ENCODE results near the gene TXN2.
"Not testable (repeated sequence)": the region's sequence is repeated elsewhere in the genome, so short reads cannot be mapped to it uniquely, and the experiment has no call there.

TXN2 gene

DNA sequence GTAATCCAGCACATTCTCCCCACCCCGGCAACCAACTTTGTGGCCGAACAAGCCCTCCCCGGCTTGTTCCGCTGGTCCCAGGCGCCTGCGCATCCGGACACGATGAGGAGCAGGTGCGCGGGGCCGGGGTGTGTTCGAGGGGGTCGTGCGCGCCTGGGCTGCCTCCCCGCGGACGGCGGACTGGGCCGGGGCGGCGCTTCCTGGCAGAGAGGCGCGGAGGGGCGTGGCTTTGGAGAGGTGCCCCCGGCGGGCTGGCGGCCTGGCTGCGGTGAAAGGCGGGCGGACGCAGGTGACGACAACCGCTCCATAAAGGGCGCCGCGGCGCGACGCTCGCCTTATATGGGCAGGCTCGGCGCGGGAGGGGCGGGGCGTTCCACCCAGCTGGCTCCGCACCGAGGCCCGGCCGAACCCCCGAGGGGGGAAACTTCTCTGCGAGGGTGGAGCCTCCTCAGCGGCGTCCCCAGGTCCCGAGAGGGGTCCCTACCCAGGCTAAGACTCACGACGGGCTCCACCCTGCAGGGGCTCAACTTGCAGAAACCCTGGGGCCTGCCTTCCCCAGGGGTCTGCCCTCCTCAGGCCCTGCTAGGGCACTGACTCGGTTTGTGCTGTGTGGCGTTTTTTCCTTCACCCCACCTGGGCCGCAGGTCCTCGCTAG, 26.4 kb downstream of the TXN2 start:
- DNase-seq = peak; percentile 93

DNA sequence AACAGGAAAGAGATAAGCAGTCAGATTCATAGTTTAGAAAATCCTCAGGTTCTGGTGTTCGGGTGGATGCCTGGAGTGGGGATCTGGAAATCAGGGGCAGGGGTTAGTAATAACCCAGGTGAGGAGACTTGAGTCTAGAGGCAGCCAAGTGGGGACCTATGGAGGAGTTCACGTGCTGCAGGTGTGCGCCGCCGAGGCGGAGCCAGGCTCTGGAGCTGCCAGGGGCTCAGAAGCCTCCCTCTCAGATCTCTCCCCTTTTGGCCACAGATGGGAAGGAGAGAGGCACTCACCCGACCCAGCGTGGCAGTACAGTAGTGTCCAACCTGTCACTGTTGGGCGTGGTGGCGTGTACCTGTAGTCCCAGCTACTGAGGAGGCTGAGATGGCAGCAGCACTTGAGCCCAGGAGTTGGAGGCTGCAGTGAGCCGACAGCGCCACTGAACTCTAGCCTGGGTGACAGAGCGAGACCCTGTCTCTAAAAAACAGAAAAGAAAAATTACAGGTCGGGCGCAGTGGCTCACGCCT, 27.5 kb downstream of the TXN2 start:
- no peak for DNase-seq

GRCh38 chr22:36452978-36453607, 28.3 kb downstream of the TXN2 start:
- not testable (repeated sequence) for DNase-seq

GRCh38 chr22:36452250-36452977, 29.0 kb downstream of the TXN2 start:
- peak; percentile 26 for DNase-seq

GRCh38 chr22:36450923-36451322, 30.5 kb downstream of the TXN2 start:
- not testable (repeated sequence) for DNase-seq

GRCh38 chr22:36449596-36450175, 31.8 kb downstream of the TXN2 start:
- no peak for DNase-seq

GRCh38 chr22:36447632-36448031, 33.8 kb downstream of the TXN2 start:
- no peak for DNase-seq

DNA sequence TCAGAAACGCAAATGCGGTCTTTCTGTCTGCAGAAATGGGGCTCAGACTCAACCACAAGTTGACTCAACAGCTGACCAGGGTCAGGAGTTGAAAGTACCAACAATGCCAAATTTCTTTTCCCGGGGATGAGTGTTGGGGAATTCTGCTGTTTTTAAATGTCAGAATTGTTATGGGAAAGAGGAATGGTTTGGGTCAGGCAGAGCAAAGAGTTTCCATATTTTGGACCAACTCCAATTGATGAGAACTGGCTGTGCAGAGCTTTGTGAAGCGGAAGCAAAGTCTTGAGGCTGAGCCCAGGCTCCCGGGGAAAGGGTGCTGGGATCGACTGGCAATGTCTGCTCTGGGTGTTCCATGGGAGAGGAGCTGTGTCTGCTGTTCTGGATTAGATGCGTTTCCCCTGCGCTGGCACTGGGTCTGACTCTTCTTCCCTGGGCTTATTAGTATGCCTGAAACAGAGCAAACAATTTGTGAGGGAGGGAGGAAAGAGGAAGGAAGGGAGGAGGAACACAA, 36.2 kb downstream of the TXN2 start:
- no peak for DNase-seq

- DNase-seq = no peak
These were observed 38.2 kb downstream of the TXN2 start for GRCh38 chr22:36443198-36443770.

DNA sequence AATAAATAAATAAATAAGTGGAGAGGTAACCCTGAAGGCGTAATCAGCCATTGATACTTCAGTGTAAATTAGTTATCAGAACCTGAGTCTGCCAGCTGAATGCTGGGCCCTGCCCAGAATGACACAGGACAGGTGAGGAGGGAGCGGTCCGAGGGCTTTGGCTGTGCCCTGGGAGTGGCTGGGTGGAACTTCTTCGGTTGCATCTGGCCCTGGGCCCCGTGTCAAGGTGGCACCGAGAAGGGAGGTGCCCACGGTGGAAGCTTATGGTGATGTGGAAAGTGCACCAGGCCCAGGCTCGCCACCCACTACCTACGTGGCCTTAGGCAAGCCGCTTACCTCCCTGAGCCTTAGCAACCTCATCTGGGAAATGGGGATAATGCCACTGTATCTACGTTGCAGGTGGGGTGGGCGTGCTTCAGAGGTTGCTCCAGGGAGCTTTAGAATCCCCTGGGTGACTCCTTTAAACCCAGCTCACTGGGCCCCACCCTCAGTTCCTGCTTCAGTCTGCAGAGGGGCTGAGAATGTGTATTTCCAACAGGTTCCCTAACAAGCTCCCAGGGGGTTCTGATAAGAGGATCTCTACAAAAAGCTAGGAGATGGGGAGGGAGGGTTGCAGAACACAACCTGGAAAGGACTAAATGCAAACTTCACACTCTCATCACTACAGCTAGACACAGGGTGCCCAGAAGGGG, 38.8 kb downstream of the TXN2 start:
- DNase-seq = no peak

- no peak for DNase-seq
These were observed 40.9 kb downstream of the TXN2 start for GRCh38 chr22:36440429-36441002.

DNA sequence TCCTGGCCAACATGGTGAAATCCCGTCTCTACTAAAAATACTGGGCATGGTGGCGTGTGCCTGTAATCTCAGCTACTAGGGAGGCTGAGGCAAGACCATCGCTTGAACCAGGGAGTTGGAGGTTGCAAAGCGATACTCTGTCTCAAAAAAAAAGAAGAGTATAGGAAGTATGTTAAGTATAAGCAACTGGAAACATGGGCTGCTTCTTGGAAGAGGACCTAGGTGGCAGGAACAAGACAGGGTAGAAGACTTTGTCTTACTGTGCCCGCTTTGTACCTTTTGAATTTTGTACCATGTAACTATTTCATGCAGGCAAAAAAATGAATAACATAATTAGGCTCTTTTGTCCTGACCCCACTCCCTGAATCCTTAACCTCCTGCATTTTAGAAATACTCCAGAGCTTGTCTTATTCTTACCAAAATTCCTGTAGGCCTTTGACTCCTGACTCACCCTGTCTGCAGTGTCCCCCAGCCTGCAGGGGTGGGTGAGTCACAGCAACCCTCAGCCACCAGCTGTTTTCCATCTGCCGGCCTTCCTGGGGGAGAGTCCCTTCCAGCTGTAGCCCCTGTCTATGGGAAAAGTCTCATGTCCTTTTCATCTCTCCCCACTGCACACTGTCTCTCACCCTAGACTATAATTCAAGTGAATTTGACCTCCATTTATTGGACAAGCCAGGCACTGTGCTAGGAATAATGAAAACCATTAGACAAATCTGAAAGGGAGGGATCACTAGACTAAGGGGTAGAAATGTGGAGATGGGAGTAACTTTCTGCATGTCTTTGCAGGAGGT, 41.8 kb downstream of the TXN2 start:
- DNase-seq = no peak

- peak; percentile 53 for DNase-seq
These were observed 45.7 kb downstream of the TXN2 start for GRCh38 chr22:36435516-36436415.

DNA sequence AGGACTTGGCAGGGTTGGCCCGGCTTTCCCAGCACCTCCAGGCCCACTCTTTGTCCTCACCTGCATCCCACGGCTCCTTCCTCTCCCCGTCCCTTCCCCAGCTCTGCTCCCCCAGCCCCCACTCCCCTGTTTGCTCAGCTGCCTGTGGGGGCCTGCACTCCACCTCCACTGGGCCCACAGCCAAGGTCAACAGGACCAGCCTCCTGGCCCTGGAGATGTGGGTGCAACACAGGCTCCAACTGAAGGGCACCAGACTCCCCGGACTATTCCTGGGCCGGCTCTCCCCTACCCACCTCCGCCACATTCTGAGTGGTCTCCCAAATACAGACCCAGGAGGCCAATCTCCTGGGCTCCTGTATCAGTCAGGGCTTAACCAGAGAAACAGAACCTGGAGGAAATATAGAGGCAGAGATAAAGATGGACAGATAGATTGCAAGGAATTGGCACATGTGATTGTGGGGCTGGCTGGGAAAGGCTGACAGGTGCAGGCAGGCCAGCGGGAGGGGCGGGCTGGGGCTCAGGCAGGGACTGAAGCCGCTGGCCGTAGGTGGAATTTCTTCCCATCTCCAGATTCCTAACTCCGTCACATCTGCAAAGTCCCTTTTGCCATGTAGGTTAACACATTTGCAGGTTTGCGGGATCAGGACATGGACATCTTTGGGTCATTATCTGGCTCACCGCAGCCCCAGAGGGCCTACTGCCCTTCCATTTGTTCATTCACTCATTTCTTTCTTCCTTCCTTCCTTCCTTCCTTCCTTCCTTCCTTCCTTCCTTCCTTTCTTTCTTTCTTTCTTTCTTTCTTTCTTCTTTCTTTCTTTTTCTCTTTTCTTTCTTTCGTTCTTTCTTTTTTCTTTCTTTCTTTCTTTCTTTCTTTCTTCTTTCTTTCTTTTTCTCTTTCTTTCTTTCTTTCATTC, 47.9 kb downstream of the TXN2 start:
- no peak for DNase-seq

- no peak for DNase-seq
These were observed 48.7 kb downstream of the TXN2 start for GRCh38 chr22:36432592-36433317.

GRCh38 chr22:36431977-36432376, 49.5 kb downstream of the TXN2 start:
- DNase-seq = no peak

DNA sequence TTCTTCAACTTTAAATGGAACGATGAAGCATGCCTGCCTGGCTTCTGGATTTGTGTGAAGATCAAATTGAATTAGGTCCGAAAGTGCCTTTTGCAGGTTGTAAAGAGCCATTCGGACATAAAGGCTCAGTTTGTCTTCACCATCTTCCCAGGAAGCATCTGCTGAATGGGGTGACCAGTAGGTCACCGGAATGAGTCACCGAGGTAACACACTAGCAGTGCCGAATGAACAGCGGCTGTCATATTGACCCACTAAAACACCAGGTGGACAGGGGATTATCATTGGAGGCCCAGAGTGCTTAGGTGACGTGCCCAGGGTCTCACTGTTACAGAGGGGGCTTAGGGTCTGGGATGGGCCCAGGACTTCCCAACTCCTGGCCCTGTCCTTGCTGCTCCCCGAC, 50.6 kb downstream of the TXN2 start:
- no peak for DNase-seq

DNA sequence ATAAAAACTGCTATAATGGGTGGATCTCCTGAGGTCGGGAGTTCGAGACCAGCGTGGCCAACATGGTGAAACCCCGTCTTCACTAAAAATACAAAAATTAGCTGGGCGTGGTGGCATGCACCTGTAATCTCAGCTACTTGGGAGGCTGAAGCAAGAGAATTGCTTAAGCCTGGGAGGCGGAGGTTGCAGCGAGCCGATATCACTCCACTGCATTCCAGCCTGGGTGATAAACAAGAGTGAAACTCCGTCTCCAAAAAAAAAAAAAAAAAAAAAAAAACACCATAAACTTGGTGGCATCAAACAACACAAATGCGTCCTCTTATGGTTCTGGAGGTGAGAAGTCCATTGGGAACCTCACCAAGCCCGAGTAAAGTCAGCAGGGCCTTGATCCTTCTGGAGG, 53.5 kb downstream of the TXN2 start:
- not testable (repeated sequence) for DNase-seq

All from stimulated activated naive CD4-positive, alpha-beta T cell treated with Interleukin-2 at 50 U/mL for 16 hours (primary cell).